A673 (cell line): ENCODE results near the gene L2HGDH. TPM values are rescaled to one million over a fixed set of nuclear protein-coding genes. Genes with fewer than 3 reads are reported as not detected.
A peak's percentile ranks its signal among the peaks of the same experiment; 100 is the strongest.

Experiments used
- BruUV-seq: library from RNA; stranded (reverse); fragments of 400-500 nt; replicated peaks from 2 replicates; lab custom pipeline; 2021; lab: Mats Ljungman, UMichigan
- CTCF ChIA-PET: fragments of 300-600 bp; sonication (Branson Sonifier 250); formaldehyde crosslinking; loops from one replicate; lab custom pipeline; 2022; ENCODE audit warnings: antibody characterized with exemption; lab: Charles Lee
- POLR2A ChIA-PET: fragments of 300-600 bp; sonication (Branson Sonifier 250); formaldehyde crosslinking; loops from one replicate; lab custom pipeline; 2022; ENCODE audit warnings: antibody characterized with exemption; ENCODE audit not compliant: low non-redundant PET; lab: Charles Lee
- DNase-seq: peaks from one replicate; pipeline ENCODE4 v3.0.0-alpha.2; 2015; ENCODE audit warnings: low spot score
- H3K27ac ChIP-seq: fragments of 200-600 bp; sonication (generic); 2 replicates; pipeline ENCODE4 v1.5.1; 2016; ENCODE audit warnings: mixed run types, low read depth, mild to moderate bottlenecking, mixed read lengths, antibody characterized with exemption, low read length; ENCODE audit not compliant: poor library complexity, severe bottlenecking
- H3K27me3 ChIP-seq: fragments of 200-600 bp; sonication (generic); replicated peaks from 2 replicates; pipeline ENCODE4 v1.6.1; 2017; ENCODE audit warnings: mixed run types, low read depth, mild to moderate bottlenecking, mixed read lengths, antibody characterized with exemption, low read length; ENCODE audit not compliant: insufficient read depth, poor library complexity
- H3K36me3 ChIP-seq: fragments of 200-600 bp; sonication (generic); 2 replicates; pipeline ENCODE4 v1.6.1; 2016; ENCODE audit warnings: mixed run types, mild to moderate bottlenecking, mixed read lengths, antibody characterized with exemption, low read length; ENCODE audit not compliant: insufficient read depth, poor library complexity, severe bottlenecking
- H3K4me1 ChIP-seq: fragments of 200-600 bp; sonication (generic); 2 replicates; pipeline ENCODE4 v1.6.1; 2017; ENCODE audit warnings: mixed run types, mild to moderate bottlenecking, mixed read lengths, antibody characterized with exemption, low read length; ENCODE audit not compliant: insufficient read depth, poor library complexity, severe bottlenecking
- H3K4me3 ChIP-seq: fragments of 200-600 bp; sonication (generic); 2 replicates; pipeline ENCODE4 v1.5.1; 2016; ENCODE audit warnings: low read depth, mixed run types, mild to moderate bottlenecking, mixed read lengths, low read length; ENCODE audit not compliant: poor library complexity, severe bottlenecking
- H3K9me3 ChIP-seq: fragments of 200-600 bp; sonication (generic); 2 replicates; pipeline ENCODE4 v1.6.1; 2016; ENCODE audit warnings: mixed run types, low read depth, mild to moderate bottlenecking, mixed read lengths, antibody characterized with exemption, low read length; ENCODE audit not compliant: poor library complexity, severe bottlenecking
- CTCF ChIP-seq: fragments of 300-800, 200-600 bp; sonication (generic); conservative IDR thresholded peaks from 2 replicates; pipeline ENCODE4 v1.5.1; 2017; ENCODE audit warnings: low read depth, mild to moderate bottlenecking, antibody characterized with exemption, low read length, moderate library complexity, mixed read lengths
- EZH2 ChIP-seq: fragments of 200-600 bp; sonication (generic); IDR thresholded peaks from 2 replicates; pipeline ENCODE4 v1.6.1; 2017; ENCODE audit warnings: borderline replicate concordance, low read depth, mild to moderate bottlenecking, mixed read lengths, antibody characterized with exemption, low read length; ENCODE audit not compliant: poor library complexity, severe bottlenecking
- intact Hi-C: fragments of 100-400 bp; cut with micrococcal nuclease; formaldehyde crosslinking; loops from one replicate; pipeline ENCODE4 v1.10.0; 2022; ENCODE audit not compliant: unreplicated experiment
- microRNA-seq: library from miRNA; unstranded; fragments of <30 nt; microRNA quantifications from one replicate; pipeline ENCODE4 v1.2.0, GENCODE V29; 2021
- total RNA-seq: library from RNA; stranded (reverse); gene quantifications from 2 replicates; pipeline ENCODE4 v1.2.3, GENCODE V29; 2021

L2HGDH gene
- total RNA-seq, 1 experiment from 2014 or later, result 17.4 TPM

GRCh38 chr14:50198499-50198898 is 113.5 kb downstream of the L2HGDH start:
- no peak overlapping the region for H3K4me3 ChIP-seq
- no TSS peak for BruUV-seq
- TF ChIP-seq EZH2, result no peak
- TF ChIP-seq CTCF, result no peak
- no peaks in the 10 kb centered on the region for H3K27me3 ChIP-seq
- ChIA-PET CTCF (no interaction called here), POLR2A (no interaction called here)
- no peak for DNase-seq
- peaks cover 6% of the 10 kb centered on the region for H3K36me3 ChIP-seq
- H3K4me1 ChIP-seq, result no peaks in the 10 kb centered on the region
- no peak overlapping the region for H3K27ac ChIP-seq
- intact Hi-C loops, result no loop called here
- H3K9me3 ChIP-seq, result no peaks in the 10 kb centered on the region

- Histone ChIP-seq H3K9me3 (no peaks in the 10 kb centered on the region), H3K4me3 (no peak overlapping the region), H3K27me3 (no peaks in the 10 kb centered on the region), H3K36me3 (peaks cover 3% of the 10 kb centered on the region), H3K4me1 (peaks cover 2% of the 10 kb centered on the region), H3K27ac (no peak overlapping the region)
- intact Hi-C loops, result no loop called here
- DNase-seq, result no peak
- CTCF ChIA-PET, result interaction anchor here (0.6 kb wide), 1 partner anchor 605 kb away, joined by 3 read pairs; no protein-coding TSS in a partner anchor
- TF ChIP-seq EZH2 (no peak), CTCF (no peak)
- POLR2A ChIA-PET, result no interaction called here
- BruUV-seq, result no TSS peak
Measured at GRCh38 chr14:50191499-50191898, 120.5 kb downstream of the L2HGDH start.

Small RNA genes lying within 50 kb of the gene (microRNA-seq; reads per million reads assigned to microRNA genes)
- 6.2 reads per million, percentile 20 among the genes with 10 or more reads in this experiment for gene MIR4504

Other genes starting within 250 kb of the L2HGDH start
- gene VCPKMT, start 195.7 kb downstream of the L2HGDH start, total RNA-seq, result 11.9 and 14.3 TPM in 2 replicates
- 20.3 and 22.9 TPM in 2 replicates for gene SOS2, start 80.7 kb downstream of the L2HGDH start, total RNA-seq
- 18.4 and 20.4 TPM in 2 replicates for gene DMAC2L, start 95 bp upstream of the L2HGDH start, total RNA-seq
- gene CDKL1, start 84.7 kb upstream of the L2HGDH start, total RNA-seq, result 8.7 and 11.3 TPM in 2 replicates
- gene MAP4K5, start 220.3 kb upstream of the L2HGDH start, total RNA-seq, result 57.9 and 58.9 TPM in 2 replicates
- gene ATL1, start 247.9 kb upstream of the L2HGDH start, total RNA-seq, result 9.8 and 11.4 TPM in 2 replicates